SK-N-SH (cell line): ENCODE measurements around the gene ADCY1. TPM values are rescaled to one million over a fixed set of nuclear protein-coding genes. Genes with fewer than 3 reads are reported as not detected.

Experiments
- CTCF ChIA-PET: fragments of 300-600, 350-600 bp; formaldehyde crosslinking; extraction: SDS; loops from one replicate; lab custom pipeline; 2021; lab: Yijun Ruan, JAX
- POLR2A ChIA-PET: fragments of 350-600 bp; sonication (Branson Sonifier 250); formaldehyde crosslinking; extraction: SDS; loops from one replicate; lab custom pipeline; 2020; ENCODE audit warnings: antibody characterized with exemption, inconsistent platforms; lab: Yijun Ruan, JAX
- DNase-seq: peaks from one replicate; pipeline ENCODE4 v3.0.0; 2012
- H2AFZ ChIP-seq: fragments of 200-600 bp; sonication (generic); 2 replicates; pipeline ENCODE4 v1.8.1; 2016; ENCODE audit warnings: antibody characterized with exemption, mild to moderate bottlenecking, low read depth
- H3F3A ChIP-seq: fragments of 200-600 bp; sonication (generic); replicated peaks from 2 replicates; pipeline ENCODE3; 2016; ENCODE audit warnings: antibody characterized with exemption, mild to moderate bottlenecking; ENCODE audit not compliant: insufficient read depth
- H3K27ac ChIP-seq, 2 experiments: fragments of 200-500 bp in 1 of 2; fragments of 200-600 bp in 1 of 2; sonication (Bioruptor generic) in 1 of 2; sonication (generic), shearing (Covaris generic) in 1 of 2; 2 replicates each; pipeline versions ENCODE4 v1.5.1 to v1.6.1; 2014 to 2016; ENCODE audit warnings: low read depth in 2 of 2, inconsistent platforms in 1 of 2, low read length in 1 of 2, mild to moderate bottlenecking in 1 of 2, mixed read lengths in 1 of 2
- H3K27me3 ChIP-seq: fragments of 200-600 bp; sonication (generic), shearing (Covaris generic); 2 replicates; pipeline ENCODE4 v1.6.1; 2016; ENCODE audit warnings: mixed run types; ENCODE audit not compliant: insufficient read depth
- H3K36me3 ChIP-seq, 2 experiments: fragments of 200-500 bp in 1 of 2; fragments of 200-600 bp in 1 of 2; sonication (Bioruptor generic) in 1 of 2; sonication (generic) in 1 of 2; replicated peaks in 1 of 2; 2 replicates each; pipeline versions ENCODE3 to v1.5.1; 2014 to 2016; ENCODE audit warnings: low read length in 1 of 2, mild to moderate bottlenecking in 1 of 2; ENCODE audit not compliant: insufficient read depth in 2 of 2, control insufficient read depth in 1 of 2
- H3K4me1 ChIP-seq, 2 experiments: fragments of 200-500 bp in 1 of 2; fragments of 200-600 bp in 1 of 2; sonication (Bioruptor generic) in 1 of 2; sonication (generic), shearing (Covaris generic) in 1 of 2; 2 replicates each; pipeline versions ENCODE4 v1.5.1 to v1.6.1; 2014 to 2016; ENCODE audit warnings: low read depth in 1 of 2, low read length in 1 of 2, mixed run types in 1 of 2; ENCODE audit not compliant: insufficient read depth in 2 of 2, control insufficient read depth in 1 of 2
- H3K4me2 ChIP-seq: fragments of 200-600 bp; sonication (generic), shearing (Covaris generic); 2 replicates; pipeline ENCODE4 v1.6.1; 2017; ENCODE audit warnings: mixed run types
- H3K4me3 ChIP-seq, 2 experiments: fragments of 200-500 bp in 1 of 2; fragments of 200-600 bp in 1 of 2; sonication (Bioruptor generic) in 1 of 2; sonication (generic), shearing (Covaris generic) in 1 of 2; 2 replicates each; pipeline versions ENCODE4 v1.5.1 to v1.8.1; 2014 to 2016; ENCODE audit warnings: low read depth in 2 of 2, inconsistent platforms in 1 of 2, low read length in 1 of 2, mild to moderate bottlenecking in 1 of 2, mixed read lengths in 1 of 2, moderate library complexity in 1 of 2
- H3K79me2 ChIP-seq: fragments of 200-600 bp; sonication (generic); 2 replicates; pipeline ENCODE4 v1.8.1; 2017; ENCODE audit warnings: mild to moderate bottlenecking; ENCODE audit not compliant: insufficient read depth
- H3K9ac ChIP-seq: fragments of 200-600 bp; sonication (generic); 2 replicates; pipeline ENCODE4 v1.6.1; 2017; ENCODE audit warnings: mixed run types
- H3K9me2 ChIP-seq: fragments of 200-600 bp; sonication (generic); 2 replicates; pipeline ENCODE4 v1.6.1; 2017; ENCODE audit warnings: mixed run types
- H3K9me3 ChIP-seq: fragments of 200-600 bp; sonication (generic); 2 replicates; pipeline ENCODE4 v1.6.1; 2017; ENCODE audit warnings: mixed run types, mild to moderate bottlenecking, moderate library complexity
- H4K20me1 ChIP-seq: fragments of 200-600 bp; sonication (generic); 2 replicates; pipeline ENCODE4 v1.6.1; 2017; ENCODE audit warnings: mild to moderate bottlenecking, mixed run types; ENCODE audit not compliant: insufficient read depth
- CHD2 ChIP-seq: fragments of 150-350 bp; IDR thresholded peaks from 2 replicates; pipeline ENCODE4 v1.6.1; 2018; ENCODE audit warnings: low read length; ENCODE audit not compliant: partially characterized antibody
- ELF1 ChIP-seq: IDR thresholded peaks from 2 replicates; pipeline ENCODE4 v1.4.0; 2012
- EZH2phosphoT487 ChIP-seq: fragments of 200-600 bp; sonication (generic); IDR thresholded peaks from 2 replicates; pipeline ENCODE4 v1.6.1; 2017; ENCODE audit warnings: low read depth, mixed run types, mild to moderate bottlenecking, antibody characterized with exemption, moderate library complexity, borderline replicate concordance
- FOSL2 ChIP-seq: IDR thresholded peaks from 2 replicates; pipeline ENCODE4 v1.4.0; 2012; ENCODE audit warnings: low read depth, mild to moderate bottlenecking, moderate library complexity, borderline replicate concordance
- FOXJ3 ChIP-seq: sonication (generic); formaldehyde crosslinking; IDR thresholded peaks from 2 replicates; pipeline ENCODE4 v1.5.1; 2020; ENCODE audit warnings: mild to moderate bottlenecking, missing genetic modification reagents
- JUND ChIP-seq: IDR thresholded peaks from 2 replicates; pipeline ENCODE4 v1.4.0; 2012
- MEF2A ChIP-seq: IDR thresholded peaks from 2 replicates; pipeline ENCODE4 v1.4.0; 2012; ENCODE audit warnings: low read depth, borderline replicate concordance
- MXI1 ChIP-seq: IDR thresholded peaks from 2 replicates; pipeline ENCODE4 v1.6.1; 2012; ENCODE audit warnings: mild to moderate bottlenecking, low read depth, low read length, improper control_type of control experiment
- NRF1 ChIP-seq: IDR thresholded peaks from 2 replicates; pipeline ENCODE4 v1.6.1; 2012; ENCODE audit warnings: low read depth, mild to moderate bottlenecking, low read length
- RAD21 ChIP-seq: IDR thresholded peaks from 2 replicates; pipeline ENCODE4 v1.6.1; 2012; ENCODE audit warnings: mild to moderate bottlenecking, low read length
- RXRA ChIP-seq: IDR thresholded peaks from 2 replicates; pipeline ENCODE4 v1.4.0; 2012; ENCODE audit warnings: low read depth, mild to moderate bottlenecking, borderline replicate concordance
- TAF1 ChIP-seq: IDR thresholded peaks from 2 replicates; pipeline ENCODE4 v1.6.1; 2012; ENCODE audit warnings: low read depth, mild to moderate bottlenecking, low read length, moderate library complexity, borderline replicate concordance
- TEAD4 ChIP-seq: IDR thresholded peaks from 2 replicates; pipeline ENCODE4 v1.4.0; 2012; ENCODE audit warnings: mild to moderate bottlenecking, borderline replicate concordance; ENCODE audit not compliant: insufficient read depth
- YY1 ChIP-seq: IDR thresholded peaks from 2 replicates; pipeline ENCODE4 v1.4.0; 2012; ENCODE audit warnings: low read depth, mild to moderate bottlenecking
- WGBS: methylation state at CpG from one replicate; pipeline ENCODE4 v1.1.6; 2017; ENCODE audit warnings: low lambda C conversion rate; 5-methylcytosine and 5-hydroxymethylcytosine counted together
- polyA plus RNA-seq, 3 experiments: library from polyadenylated mRNA; depleted of rRNA; stranded (reverse); fragments of >200 nt; gene quantifications; 2 replicates each; pipeline ENCODE4 v1.2.3, GENCODE V29; 2012
- TF ChIP-seq, protein P1 (sequence below): fragments of 200-600 bp; sonication (generic); IDR thresholded peaks from 2 replicates; pipeline ENCODE4 v1.6.1; 2017; ENCODE audit warnings: antibody characterized with exemption, mild to moderate bottlenecking, moderate library complexity
- TF ChIP-seq, protein P2 (sequence below): fragments of 150-350 bp; IDR thresholded peaks from 2 replicates; pipeline ENCODE4 v1.6.1; 2016; ENCODE audit warnings: mild to moderate bottlenecking, low read depth, low read length
- TF ChIP-seq, protein P3 (sequence below): IDR thresholded peaks from 2 replicates; pipeline ENCODE4 v1.6.1; 2012; ENCODE audit warnings: mild to moderate bottlenecking, low read depth, low read length, moderate library complexity
- TF ChIP-seq, protein P4 (sequence below): fragments of 150-350 bp; IDR thresholded peaks from 2 replicates; pipeline ENCODE4 v1.6.1; 2017; ENCODE audit warnings: antibody characterized with exemption, low read length, low read depth, borderline replicate concordance
- TF ChIP-seq, protein P5 (sequence below): IDR thresholded peaks from 2 replicates; pipeline ENCODE4 v1.4.0; 2012; ENCODE audit warnings: low read depth, borderline replicate concordance

Gene ADCY1
- polyA plus RNA-seq, 1 of the 3 experiments (the other 2 are of a cell fraction), result 0.16 TPM

DNA sequence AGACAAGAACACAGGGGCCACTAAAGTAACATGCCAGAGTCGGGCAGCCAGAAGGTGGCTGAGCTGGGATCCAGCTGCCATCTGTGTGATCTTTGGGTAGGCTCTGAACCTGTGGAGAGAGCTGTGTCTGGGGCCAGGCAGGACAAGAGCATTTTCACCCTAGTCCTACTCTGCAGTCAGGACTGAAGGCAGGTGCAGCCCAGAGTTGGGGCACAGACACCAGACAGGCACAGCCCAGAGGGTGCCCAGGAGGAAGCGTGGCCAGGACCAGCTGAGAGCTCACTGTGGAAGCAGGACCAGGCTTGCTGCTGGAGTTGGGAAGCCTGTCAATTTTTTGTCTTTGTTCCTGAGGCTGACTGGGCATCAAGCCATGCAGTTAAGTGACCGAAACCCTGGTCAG is 113.6 kb downstream of the ADCY1 start:
- POLR2A ChIA-PET, result interaction anchor here (1.1 kb wide), 1 partner anchor 10 kb away, joined by 4 read pairs; no protein-coding TSS in a partner anchor
- no peaks in the 10 kb centered on the region for H4K20me1 ChIP-seq
- no peaks in the 10 kb centered on the region for H3K27me3 ChIP-seq
- no peak overlapping the region for H3K4me3 ChIP-seq
- no peak overlapping the region for H2AFZ ChIP-seq
- TF ChIP-seq, protein P1, sequence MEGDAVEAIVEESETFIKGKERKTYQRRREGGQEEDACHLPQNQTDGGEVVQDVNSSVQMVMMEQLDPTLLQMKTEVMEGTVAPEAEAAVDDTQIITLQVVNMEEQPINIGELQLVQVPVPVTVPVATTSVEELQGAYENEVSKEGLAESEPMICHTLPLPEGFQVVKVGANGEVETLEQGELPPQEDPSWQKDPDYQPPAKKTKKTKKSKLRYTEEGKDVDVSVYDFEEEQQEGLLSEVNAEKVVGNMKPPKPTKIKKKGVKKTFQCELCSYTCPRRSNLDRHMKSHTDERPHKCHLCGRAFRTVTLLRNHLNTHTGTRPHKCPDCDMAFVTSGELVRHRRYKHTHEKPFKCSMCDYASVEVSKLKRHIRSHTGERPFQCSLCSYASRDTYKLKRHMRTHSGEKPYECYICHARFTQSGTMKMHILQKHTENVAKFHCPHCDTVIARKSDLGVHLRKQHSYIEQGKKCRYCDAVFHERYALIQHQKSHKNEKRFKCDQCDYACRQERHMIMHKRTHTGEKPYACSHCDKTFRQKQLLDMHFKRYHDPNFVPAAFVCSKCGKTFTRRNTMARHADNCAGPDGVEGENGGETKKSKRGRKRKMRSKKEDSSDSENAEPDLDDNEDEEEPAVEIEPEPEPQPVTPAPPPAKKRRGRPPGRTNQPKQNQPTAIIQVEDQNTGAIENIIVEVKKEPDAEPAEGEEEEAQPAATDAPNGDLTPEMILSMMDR, result no peak
- no peak for TF ChIP-seq NRF1
- TF ChIP-seq JUND, result no peak
- TF ChIP-seq FOXJ3 (CRISPR knock-in tag), result no peak
- no peak for TF ChIP-seq RXRA
- TF ChIP-seq YY1, result no peak
- TF ChIP-seq, protein P2, sequence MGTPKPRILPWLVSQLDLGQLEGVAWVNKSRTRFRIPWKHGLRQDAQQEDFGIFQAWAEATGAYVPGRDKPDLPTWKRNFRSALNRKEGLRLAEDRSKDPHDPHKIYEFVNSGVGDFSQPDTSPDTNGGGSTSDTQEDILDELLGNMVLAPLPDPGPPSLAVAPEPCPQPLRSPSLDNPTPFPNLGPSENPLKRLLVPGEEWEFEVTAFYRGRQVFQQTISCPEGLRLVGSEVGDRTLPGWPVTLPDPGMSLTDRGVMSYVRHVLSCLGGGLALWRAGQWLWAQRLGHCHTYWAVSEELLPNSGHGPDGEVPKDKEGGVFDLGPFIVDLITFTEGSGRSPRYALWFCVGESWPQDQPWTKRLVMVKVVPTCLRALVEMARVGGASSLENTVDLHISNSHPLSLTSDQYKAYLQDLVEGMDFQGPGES, result no peak
- no peak for TF ChIP-seq RAD21
- TF ChIP-seq TEAD4, result no peak
- TF ChIP-seq, protein P3, sequence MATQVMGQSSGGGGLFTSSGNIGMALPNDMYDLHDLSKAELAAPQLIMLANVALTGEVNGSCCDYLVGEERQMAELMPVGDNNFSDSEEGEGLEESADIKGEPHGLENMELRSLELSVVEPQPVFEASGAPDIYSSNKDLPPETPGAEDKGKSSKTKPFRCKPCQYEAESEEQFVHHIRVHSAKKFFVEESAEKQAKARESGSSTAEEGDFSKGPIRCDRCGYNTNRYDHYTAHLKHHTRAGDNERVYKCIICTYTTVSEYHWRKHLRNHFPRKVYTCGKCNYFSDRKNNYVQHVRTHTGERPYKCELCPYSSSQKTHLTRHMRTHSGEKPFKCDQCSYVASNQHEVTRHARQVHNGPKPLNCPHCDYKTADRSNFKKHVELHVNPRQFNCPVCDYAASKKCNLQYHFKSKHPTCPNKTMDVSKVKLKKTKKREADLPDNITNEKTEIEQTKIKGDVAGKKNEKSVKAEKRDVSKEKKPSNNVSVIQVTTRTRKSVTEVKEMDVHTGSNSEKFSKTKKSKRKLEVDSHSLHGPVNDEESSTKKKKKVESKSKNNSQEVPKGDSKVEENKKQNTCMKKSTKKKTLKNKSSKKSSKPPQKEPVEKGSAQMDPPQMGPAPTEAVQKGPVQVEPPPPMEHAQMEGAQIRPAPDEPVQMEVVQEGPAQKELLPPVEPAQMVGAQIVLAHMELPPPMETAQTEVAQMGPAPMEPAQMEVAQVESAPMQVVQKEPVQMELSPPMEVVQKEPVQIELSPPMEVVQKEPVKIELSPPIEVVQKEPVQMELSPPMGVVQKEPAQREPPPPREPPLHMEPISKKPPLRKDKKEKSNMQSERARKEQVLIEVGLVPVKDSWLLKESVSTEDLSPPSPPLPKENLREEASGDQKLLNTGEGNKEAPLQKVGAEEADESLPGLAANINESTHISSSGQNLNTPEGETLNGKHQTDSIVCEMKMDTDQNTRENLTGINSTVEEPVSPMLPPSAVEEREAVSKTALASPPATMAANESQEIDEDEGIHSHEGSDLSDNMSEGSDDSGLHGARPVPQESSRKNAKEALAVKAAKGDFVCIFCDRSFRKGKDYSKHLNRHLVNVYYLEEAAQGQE, result no peak
- TF ChIP-seq, all 33 proteins: peak for 0
- Histone ChIP-seq H3K79me2 (no peaks in the 10 kb centered on the region), H3F3A (no peaks in the 10 kb centered on the region), H3K36me3 (peaks cover 0 to 10% of the 10 kb centered on the region in 2 experiments), H3K9ac (no peak overlapping the region), H3K4me1 (peaks cover 4 to 8% of the 10 kb centered on the region in 2 experiments; a peak in 2 of 4 replicates), H3K9me2 (no peaks in the 10 kb centered on the region), H3K27ac (peak overlapping the region in 1 of 2 experiments; percentile 24; a peak in 1 of 4 replicates), H3K9me3 (no peaks in the 10 kb centered on the region), H3K4me2 (no peak overlapping the region)
- CTCF ChIA-PET, result no interaction called here
- DNase-seq, result no peak
- 31% methylated on average over 3 of the region's 3 CpGs for WGBS

DNA sequence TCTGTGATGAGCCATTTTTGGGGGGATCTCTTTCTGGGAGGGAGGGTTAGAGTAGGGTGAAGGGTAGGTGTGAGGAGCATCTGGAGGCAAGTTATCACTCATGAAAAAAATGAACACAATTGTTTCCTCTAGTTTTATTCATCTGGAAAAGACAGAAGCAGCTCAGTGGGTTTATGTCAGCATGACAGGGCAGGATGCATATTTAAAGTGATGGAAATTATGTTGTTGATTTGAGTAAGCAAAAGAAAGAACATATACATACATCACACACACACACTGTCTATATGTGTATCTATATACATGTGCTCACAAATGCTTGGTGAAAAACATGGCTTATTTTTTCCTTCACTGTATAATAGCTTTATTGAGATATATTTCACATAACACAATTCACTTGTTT is 114.2 kb downstream of the ADCY1 start:
- Histone ChIP-seq H3K9me3 (no peaks in the 10 kb centered on the region), H4K20me1 (no peaks in the 10 kb centered on the region), H2AFZ (no peak overlapping the region), H3K9ac (no peak overlapping the region), H3K4me2 (no peak overlapping the region), H3F3A (no peaks in the 10 kb centered on the region), H3K36me3 (peaks cover 0 to 10% of the 10 kb centered on the region in 2 experiments), H3K27me3 (no peaks in the 10 kb centered on the region), H3K4me3 (no peak overlapping the region), H3K4me1 (peaks cover 4 to 8% of the 10 kb centered on the region in 2 experiments; a peak in 2 of 4 replicates), H3K79me2 (no peaks in the 10 kb centered on the region), H3K9me2 (no peaks in the 10 kb centered on the region), H3K27ac (no peak overlapping the region)
- CTCF ChIA-PET, result no interaction called here
- POLR2A ChIA-PET, result interaction anchor here (1.1 kb wide), 1 partner anchor 9 kb away, joined by 4 read pairs; no protein-coding TSS in a partner anchor
- DNase-seq, result no peak
- no peak for TF ChIP-seq ELF1
- TF ChIP-seq JUND, result no peak
- TF ChIP-seq, protein P4, sequence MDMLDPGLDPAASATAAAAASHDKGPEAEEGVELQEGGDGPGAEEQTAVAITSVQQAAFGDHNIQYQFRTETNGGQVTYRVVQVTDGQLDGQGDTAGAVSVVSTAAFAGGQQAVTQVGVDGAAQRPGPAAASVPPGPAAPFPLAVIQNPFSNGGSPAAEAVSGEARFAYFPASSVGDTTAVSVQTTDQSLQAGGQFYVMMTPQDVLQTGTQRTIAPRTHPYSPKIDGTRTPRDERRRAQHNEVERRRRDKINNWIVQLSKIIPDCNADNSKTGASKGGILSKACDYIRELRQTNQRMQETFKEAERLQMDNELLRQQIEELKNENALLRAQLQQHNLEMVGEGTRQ, result no peak
- no peak for TF ChIP-seq MXI1
- no peak for TF ChIP-seq MEF2A
- no peak for TF ChIP-seq CHD2
- TF ChIP-seq, protein P5, sequence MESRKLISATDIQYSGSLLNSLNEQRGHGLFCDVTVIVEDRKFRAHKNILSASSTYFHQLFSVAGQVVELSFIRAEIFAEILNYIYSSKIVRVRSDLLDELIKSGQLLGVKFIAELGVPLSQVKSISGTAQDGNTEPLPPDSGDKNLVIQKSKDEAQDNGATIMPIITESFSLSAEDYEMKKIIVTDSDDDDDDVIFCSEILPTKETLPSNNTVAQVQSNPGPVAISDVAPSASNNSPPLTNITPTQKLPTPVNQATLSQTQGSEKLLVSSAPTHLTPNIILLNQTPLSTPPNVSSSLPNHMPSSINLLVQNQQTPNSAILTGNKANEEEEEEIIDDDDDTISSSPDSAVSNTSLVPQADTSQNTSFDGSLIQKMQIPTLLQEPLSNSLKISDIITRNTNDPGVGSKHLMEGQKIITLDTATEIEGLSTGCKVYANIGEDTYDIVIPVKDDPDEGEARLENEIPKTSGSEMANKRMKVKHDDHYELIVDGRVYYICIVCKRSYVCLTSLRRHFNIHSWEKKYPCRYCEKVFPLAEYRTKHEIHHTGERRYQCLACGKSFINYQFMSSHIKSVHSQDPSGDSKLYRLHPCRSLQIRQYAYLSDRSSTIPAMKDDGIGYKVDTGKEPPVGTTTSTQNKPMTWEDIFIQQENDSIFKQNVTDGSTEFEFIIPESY, result no peak
- no peak for TF ChIP-seq FOSL2
- TF ChIP-seq TAF1, result no peak
- TF ChIP-seq EZH2phosphoT487, result no peak
